ENCODE results near the gene C21orf58.

The C21orf58 gene

DNA sequence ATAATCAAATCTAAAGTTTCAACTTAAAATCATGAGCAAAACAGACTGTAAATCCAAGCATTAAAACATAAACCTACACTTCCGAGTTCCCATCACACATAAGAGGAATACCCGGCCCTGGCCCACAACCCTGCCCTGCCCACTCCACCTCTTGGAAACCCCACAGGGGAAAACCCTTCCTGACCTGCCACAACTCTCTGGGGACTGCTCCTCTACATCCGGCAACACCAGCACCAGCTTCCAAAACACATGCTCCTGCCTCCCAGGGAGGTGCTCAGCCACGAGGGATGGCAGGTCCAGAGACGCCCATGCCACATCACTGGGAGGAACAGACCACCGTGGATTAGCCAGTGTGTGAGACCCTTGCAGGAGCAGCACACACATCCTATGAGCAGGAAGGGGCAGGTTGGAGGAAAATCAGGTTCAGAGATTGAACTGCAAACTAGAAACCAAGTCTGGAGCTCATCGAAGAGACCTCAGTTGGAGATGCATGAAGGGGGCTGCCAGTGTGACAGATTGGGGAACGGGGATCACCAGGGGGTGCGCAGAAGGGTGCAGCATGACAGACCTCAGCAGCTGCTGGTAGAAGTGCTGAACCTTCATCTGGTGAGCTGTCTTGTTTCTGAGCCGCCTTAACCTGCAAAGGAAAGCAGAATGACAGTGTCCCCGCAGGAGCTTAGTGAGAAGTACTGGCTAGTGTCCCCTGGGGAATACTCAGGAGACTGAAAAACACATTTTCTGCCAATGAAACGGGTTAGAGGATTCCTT, 69.3 kb downstream of the C21orf58 start:
- DNase-seq, result no peak

DNA sequence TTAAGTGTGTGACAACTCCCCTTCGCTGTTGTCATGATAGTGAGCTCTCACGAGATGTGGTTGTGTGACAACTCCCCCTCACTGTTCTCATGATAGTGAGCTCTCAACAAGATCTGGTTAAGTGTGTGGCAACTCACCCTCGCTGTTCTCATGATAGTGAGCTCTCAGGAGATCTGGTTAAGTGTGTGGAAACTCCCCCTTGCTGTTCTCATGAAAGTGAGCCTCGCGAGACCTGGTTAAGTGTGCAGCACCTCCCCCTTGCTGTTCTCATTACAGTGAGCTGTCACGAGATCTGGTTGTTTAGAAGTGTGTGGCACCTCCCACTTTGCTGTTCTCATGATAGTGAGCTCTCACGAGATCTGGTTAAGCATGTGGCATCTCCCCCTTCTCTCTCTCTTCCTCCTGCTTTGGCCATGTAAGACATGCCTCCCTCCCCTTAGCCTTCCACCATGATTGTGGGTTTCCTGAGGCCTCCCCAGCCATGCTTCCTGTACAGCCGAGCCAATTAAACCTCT, 70.0 kb downstream of the C21orf58 start:
- DNase-seq, result peak; percentile 37 to 43

- no peak for DNase-seq
Observed at GRCh38 chr21:46252840-46253239, 70.8 kb downstream of the C21orf58 start.

Measured in stimulated activated CD4-positive, alpha-beta T cell treated with anti-CD3 and anti-CD28 coated beads, Interleukin-2, amount 100 ng/mL, for 24 hours (primary cell).